Inflammatory macrophage (primary cell): Measurements from ENCODE around the gene HMGN4.
"Not testable (repeated sequence)": the region's sequence is repeated elsewhere in the genome, so short reads cannot be mapped to it uniquely, and the experiment has no call there.

Source experiments
- DNase-seq, 2 donors: peaks; one replicate each; pipeline ENCODE4 v3.0.0-alpha.2; 2020 to 2022
- total RNA-seq, 18 experiments: gene quantifications; one replicate each; lab custom pipeline; 2026; ENCODE audit warnings: mixed read lengths in 6 of 18, inconsistent platforms in 2 of 18; lab: John Stamatoyannopoulos, UW

Gene HMGN4
- 23.2 to 78.4 (median 44.9) reads per million in 18 experiments for total RNA-seq

- DNase-seq: peak; percentile 92 to 95
These were observed at the start of gene HMGN4 for GRCh38 chr6:26537846-26538571. Gene HMGN4 (plus strand): TSS chr6:26538366. CDS start chr6:26545207, 6,841 bp downstream.

DNA sequence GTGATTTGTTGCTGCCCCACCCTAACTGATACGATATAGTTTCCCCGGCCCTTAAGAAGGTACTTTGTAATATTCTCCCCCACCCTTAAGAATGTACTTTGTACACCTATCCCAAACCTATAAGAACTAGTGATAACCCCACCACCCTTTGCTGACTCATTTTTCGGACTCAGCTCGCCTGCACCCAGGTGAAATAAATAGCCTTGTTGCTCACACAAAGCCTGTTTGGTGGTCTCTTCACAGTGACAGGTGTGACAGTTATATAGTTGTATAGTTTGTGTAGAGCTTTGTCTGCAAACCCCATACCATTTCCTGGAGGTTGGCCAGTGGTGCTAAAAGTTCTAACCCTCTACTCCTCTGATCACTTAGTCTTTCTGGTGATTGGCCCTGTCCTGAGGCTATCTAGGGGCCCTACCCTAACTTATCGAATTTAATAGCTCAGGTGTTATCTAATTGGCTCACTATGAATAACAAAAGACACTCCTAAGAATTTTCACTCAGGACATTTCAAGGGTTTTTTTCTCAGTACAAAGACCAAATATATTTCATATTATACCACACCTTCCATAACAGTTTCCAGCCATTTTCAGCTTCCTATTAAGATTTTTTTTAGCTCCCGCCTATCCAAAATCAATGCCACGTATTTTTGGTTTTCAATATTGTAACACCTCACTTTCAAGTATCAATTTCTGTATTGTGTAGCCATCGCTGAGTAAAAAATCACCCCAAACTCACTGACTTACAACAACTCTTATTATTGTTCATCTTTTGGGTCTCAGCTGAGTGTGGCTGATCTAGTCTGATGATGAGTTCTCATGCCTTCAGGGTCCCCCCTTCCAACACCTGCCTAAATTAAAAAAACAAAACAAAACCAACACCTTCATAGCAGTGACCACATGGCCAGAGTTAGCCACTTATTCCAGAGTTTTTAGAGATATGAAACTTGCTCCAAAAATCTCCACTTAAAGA lies 47.9 kb upstream of the HMGN4 start:
- DNase-seq: no peak

DNA sequence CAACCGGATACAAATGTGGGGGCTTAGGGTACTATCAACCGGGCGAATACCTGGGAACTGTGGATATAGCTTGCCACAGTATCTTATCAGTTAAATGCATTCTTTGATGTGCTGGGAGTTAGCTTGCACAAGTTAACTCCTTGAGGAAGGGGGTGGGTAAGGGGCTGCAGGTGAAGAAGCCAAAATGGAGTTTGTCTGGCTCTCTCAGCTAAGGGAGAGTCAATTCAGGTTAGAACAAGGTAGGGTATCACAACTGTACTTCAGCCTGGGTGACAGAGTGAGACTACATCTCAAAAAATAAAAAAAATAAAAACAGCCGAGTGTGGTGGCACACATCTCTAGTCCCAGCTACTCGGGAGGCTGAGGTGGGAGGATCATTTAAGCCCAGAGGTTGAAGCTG lies 46.6 kb upstream of the HMGN4 start:
- DNase-seq: no peak

- no peak for DNase-seq
These were observed 44.9 kb upstream of the HMGN4 start for GRCh38 chr6:26493258-26493657.

GRCh38 chr6:26494117-26494516 lies 44.0 kb upstream of the HMGN4 start:
- DNase-seq: no peak

DNA sequence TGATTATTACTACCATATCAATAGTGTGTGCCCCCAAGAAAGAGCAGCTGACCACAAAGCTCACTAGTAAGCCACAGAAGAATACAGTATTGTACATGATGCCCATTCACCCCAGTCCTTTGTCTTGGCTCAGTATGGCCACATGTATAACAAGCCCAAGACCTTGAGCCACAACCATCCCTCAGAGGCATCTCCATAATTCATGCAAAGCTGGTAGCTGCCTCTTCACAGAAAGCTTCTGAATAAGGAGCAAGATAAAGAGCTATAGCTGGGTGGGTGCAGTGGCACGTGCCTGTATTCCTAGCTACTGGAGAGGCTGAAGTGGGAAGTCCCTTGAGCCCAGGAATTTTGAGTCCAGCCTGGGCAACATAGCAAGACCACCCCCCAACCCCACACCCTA lies 42.9 kb upstream of the HMGN4 start:
- DNase-seq: no peak

DNA sequence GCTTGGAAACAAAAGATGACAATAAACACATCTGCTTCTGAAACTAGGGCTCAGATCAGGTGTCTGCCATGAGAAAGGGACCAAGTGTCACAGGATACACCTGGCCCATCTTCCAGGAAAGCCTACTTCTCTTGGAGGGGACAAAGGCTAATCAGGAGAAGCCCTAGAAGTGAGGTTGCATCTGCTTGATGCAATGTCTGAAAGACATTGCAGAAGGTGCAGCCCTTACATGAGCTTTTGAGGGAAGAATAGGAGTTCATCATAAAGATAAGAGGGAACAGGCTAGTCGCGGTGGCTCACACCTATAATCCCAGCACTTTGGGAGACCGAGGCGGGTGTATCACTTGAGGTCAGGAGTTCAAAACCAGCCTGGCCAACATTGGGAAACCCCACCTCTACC lies 40.6 kb upstream of the HMGN4 start:
- DNase-seq: no peak

- DNase-seq: no peak
These were observed 38.1 kb upstream of the HMGN4 start, which contains the start of gene BTN1A1 for GRCh38 chr6:26500102-26500501. Gene BTN1A1 (plus strand): TSS chr6:26500303. CDS start chr6:26501287, 984 bp downstream.

DNA sequence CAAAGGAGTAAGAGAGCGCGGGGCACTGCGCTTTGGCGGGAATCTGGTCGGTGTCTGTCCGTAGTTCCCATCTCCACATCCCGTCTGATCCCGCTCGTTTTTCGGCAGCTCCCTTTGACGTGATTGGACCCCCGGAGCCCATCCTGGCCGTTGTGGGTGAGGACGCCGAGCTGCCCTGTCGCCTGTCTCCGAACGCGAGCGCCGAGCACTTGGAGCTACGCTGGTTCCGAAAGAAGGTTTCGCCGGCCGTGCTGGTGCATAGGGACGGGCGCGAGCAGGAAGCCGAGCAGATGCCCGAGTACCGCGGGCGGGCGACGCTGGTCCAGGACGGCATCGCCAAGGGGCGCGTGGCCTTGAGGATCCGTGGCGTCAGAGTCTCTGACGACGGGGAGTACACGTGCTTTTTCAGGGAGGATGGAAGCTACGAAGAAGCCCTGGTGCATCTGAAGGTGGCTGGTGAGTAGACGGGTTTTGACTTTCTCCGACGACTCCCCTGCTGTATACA lies 36.6 kb upstream of the HMGN4 start:
- DNase-seq: peak; percentile 20 to 43

GRCh38 chr6:26502165-26502564 lies 36.0 kb upstream of the HMGN4 start:
- DNase-seq: no peak

- peak in 1 of 2 donors; percentile 28 for DNase-seq
These were observed 35.5 kb upstream of the HMGN4 start for GRCh38 chr6:26502626-26503025.

GRCh38 chr6:26507658-26508057 lies 30.5 kb upstream of the HMGN4 start:
- no peak for DNase-seq

DNA sequence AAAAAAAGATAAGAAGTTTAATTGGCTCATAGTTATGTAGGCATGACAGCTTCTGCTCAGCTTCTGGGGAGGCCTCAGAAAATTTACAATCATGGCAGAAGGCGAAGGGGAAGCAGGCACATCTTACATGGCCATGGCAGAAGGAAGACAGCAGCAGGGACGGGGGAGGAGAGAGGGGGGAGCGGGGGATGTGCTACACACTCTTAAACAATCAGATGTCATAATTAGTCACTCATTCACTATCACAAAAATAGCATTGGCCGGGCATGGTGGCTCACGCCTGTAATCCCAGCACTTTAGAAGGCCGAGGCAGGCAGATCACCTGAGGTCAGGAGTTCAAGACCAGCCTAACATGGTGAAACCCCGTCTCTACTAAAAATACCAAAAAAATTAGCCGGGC lies 27.1 kb upstream of the HMGN4 start:
- not testable (repeated sequence) for DNase-seq

GRCh38 chr6:26514984-26515383 lies 23.2 kb upstream of the HMGN4 start:
- DNase-seq: no peak

- no peak for DNase-seq
These were observed 21.4 kb upstream of the HMGN4 start for GRCh38 chr6:26516481-26517427.

DNA sequence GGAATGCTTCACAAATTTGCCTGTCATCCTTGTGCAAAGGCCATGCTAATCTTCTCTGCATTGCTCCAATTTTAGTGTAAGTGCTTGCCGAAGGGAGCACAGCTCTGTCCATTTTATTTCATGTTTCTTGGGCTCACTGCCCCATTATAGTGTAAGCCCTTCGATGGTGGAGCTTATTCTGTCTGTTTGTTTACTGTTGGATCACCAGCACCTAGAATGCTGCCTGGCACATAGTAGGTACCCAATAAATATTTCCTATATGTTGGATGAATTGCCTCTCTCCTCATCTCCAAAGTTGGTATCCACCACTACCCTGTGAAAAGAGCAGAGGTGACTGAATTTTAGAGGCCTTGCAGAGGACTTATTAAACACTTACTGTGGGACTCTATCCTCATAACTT lies 18.8 kb upstream of the HMGN4 start:
- DNase-seq: no peak

- peak; percentile 35 to 42 for DNase-seq
These were observed 17.8 kb upstream of the HMGN4 start for GRCh38 chr6:26520237-26520849.

GRCh38 chr6:26520850-26521599 lies 17.1 kb upstream of the HMGN4 start:
- peak; percentile 77 to 81 for DNase-seq

GRCh38 chr6:26521600-26522391 lies 16.4 kb upstream of the HMGN4 start:
- peak; percentile 81 to 87 for DNase-seq
